A549 (cell line): ENCODE data around the gene TAL2.

ENCODE experiments used
- CEBPB ChIP-seq, 2 experiments: fragments of >200 bp in 1 of 2; sonication (Bioruptor Twin) in 1 of 2; formaldehyde crosslinking in 1 of 2; IDR thresholded peaks; 2 replicates each; pipeline ENCODE4 v1.6.1; 2012 to 2016
- ESRRA ChIP-seq: fragments of 150-350 bp; IDR thresholded peaks from 2 replicates; pipeline ENCODE4 v1.6.1; 2014; ENCODE audit warnings: mild to moderate bottlenecking, low read length, borderline replicate concordance
- HDAC2 ChIP-seq: fragments of 200-600 bp; sonication (generic); IDR thresholded peaks from 2 replicates; pipeline ENCODE4 v1.6.1; 2016
- KDM1A ChIP-seq: fragments of 200-600 bp; sonication (generic); IDR thresholded peaks from 2 replicates; pipeline ENCODE4 v1.6.1; 2016; ENCODE audit warnings: low read depth, mild to moderate bottlenecking
- NFE2L2 ChIP-seq: fragments of 150-350 bp; conservative IDR thresholded peaks from 2 replicates; pipeline ENCODE4 v1.6.1; 2014; ENCODE audit warnings: low read length
- POLR2A ChIP-seq: IDR thresholded peaks from 2 replicates; pipeline ENCODE4 v1.6.1; 2012; ENCODE audit warnings: mild to moderate bottlenecking, low read length
- POLR2AphosphoS2 ChIP-seq: conservative IDR thresholded peaks from 2 replicates; pipeline ENCODE4 v1.6.1; 2012; ENCODE audit warnings: low read length, improper control_type of control experiment, inconsistent platforms
- ZNF302 ChIP-seq: fragments of 250-450 bp; sonication (Bioruptor Pico); IDR thresholded peaks from 2 replicates; pipeline ENCODE4 v1.9.0; 2021; ENCODE audit warnings: inconsistent platforms, mild to moderate bottlenecking, moderate library complexity
- TF ChIP-seq, protein P1 (sequence below): fragments of >200 bp; sonication (Bioruptor Twin); formaldehyde crosslinking; IDR thresholded peaks from 3 replicates; pipeline ENCODE4 v1.5.1; 2016
- TF ChIP-seq, protein P2 (sequence below): fragments of 200-600 bp; sonication (generic); IDR thresholded peaks from 2 replicates; pipeline ENCODE4 v1.6.1; 2016; ENCODE audit warnings: antibody characterized with exemption, mild to moderate bottlenecking, moderate library complexity

DNA sequence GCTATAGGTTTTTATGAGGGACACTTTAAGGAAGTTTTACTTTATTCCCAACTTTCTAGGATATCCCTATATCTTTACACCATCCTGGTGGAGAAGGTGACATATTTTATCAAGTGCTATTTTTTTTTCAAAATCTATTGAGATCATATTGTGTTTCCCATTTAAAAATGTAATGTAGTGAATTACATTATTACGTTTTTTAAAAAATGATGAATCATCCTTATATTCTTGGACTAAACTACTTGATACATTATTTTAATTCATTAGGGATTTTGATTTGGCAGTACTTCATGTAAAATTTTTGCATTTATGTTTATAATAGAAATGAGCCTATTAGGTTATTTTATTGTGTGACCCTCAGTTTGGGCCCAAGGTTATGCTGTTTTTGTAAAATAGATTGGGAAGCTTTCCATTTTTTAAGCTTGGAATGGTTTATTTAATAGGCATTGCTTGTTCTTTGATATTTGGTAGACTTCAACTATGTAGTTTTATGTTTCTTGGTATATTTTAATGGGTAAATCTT lies 36.2 kb downstream of the TAL2 start:
- TF ChIP-seq, protein P1, sequence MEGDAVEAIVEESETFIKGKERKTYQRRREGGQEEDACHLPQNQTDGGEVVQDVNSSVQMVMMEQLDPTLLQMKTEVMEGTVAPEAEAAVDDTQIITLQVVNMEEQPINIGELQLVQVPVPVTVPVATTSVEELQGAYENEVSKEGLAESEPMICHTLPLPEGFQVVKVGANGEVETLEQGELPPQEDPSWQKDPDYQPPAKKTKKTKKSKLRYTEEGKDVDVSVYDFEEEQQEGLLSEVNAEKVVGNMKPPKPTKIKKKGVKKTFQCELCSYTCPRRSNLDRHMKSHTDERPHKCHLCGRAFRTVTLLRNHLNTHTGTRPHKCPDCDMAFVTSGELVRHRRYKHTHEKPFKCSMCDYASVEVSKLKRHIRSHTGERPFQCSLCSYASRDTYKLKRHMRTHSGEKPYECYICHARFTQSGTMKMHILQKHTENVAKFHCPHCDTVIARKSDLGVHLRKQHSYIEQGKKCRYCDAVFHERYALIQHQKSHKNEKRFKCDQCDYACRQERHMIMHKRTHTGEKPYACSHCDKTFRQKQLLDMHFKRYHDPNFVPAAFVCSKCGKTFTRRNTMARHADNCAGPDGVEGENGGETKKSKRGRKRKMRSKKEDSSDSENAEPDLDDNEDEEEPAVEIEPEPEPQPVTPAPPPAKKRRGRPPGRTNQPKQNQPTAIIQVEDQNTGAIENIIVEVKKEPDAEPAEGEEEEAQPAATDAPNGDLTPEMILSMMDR, result no peak
- TF ChIP-seq POLR2A, result no peak
- no peak for TF ChIP-seq CEBPB (IDR thresholded peaks at IDR 0.05)
- no peak for TF ChIP-seq NFE2L2
- TF ChIP-seq POLR2AphosphoS2, result no peak
- no peak for TF ChIP-seq KDM1A
- TF ChIP-seq ZNF302 (CRISPR knock-in tag), result no peak
- TF ChIP-seq, protein P2, sequence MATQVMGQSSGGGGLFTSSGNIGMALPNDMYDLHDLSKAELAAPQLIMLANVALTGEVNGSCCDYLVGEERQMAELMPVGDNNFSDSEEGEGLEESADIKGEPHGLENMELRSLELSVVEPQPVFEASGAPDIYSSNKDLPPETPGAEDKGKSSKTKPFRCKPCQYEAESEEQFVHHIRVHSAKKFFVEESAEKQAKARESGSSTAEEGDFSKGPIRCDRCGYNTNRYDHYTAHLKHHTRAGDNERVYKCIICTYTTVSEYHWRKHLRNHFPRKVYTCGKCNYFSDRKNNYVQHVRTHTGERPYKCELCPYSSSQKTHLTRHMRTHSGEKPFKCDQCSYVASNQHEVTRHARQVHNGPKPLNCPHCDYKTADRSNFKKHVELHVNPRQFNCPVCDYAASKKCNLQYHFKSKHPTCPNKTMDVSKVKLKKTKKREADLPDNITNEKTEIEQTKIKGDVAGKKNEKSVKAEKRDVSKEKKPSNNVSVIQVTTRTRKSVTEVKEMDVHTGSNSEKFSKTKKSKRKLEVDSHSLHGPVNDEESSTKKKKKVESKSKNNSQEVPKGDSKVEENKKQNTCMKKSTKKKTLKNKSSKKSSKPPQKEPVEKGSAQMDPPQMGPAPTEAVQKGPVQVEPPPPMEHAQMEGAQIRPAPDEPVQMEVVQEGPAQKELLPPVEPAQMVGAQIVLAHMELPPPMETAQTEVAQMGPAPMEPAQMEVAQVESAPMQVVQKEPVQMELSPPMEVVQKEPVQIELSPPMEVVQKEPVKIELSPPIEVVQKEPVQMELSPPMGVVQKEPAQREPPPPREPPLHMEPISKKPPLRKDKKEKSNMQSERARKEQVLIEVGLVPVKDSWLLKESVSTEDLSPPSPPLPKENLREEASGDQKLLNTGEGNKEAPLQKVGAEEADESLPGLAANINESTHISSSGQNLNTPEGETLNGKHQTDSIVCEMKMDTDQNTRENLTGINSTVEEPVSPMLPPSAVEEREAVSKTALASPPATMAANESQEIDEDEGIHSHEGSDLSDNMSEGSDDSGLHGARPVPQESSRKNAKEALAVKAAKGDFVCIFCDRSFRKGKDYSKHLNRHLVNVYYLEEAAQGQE, result no peak
- TF ChIP-seq HDAC2, result no peak
- no peak for TF ChIP-seq ESRRA
